ENCODE results near the gene BAG3.

Gene BAG3

DNA sequence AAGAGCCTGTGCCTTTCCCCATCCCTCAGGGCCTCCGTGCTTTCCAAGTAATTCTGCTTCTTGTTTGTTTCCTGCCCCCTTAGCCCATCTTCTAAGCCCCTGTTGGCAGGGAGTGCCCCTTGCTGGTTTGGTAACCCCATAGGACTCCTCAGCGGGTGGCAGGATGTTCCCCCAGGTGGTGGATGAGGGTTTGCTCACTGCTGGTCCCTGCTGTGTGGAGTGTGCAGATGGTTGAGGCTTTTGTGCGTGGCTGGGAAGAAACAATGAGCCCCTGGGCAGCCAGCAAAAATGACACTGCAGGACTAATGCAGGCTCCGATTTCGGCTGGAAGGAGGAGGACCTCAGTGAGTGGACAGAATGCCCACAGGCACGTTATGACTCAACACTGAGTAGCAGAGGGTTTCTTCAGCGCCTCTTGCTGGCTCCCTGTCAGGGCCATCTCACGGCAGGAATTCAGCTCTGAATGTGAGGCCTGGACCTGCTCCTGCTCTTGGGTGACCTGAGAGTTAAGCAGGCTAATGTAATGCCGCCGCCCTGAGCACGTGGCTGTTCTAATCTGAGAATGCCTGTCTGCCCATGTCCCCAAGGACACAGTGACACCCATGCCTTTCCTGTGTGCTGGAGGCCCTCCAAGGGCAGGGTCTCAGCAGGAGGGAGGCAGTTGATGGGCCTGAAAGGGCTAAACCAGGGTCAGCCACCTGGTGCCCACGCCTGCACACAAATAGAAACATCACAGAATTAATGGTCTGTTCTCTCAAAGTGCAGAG, 16.6 kb downstream of the BAG3 start:
- peak; percentile 57 for DNase-seq

DNA sequence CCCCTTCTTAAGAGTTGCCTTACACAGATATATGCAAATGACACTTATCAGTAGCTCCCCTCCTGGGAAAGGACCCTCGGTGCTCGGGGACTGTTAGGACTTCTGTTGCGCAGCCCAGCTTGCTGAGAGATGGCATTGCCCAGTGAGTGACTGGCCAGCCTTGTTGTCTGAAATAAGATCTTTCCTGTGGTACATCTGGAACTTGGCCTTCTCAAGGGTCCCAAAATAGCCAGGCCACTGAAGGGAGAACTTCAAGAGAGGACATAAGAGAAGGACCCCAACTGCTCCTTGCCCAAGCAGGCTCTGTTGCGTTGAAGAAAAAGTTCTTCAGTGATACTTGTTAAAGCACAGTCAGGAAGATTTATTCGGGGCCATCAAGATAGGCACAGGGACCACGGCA, 17.3 kb downstream of the BAG3 start:
- DNase-seq, result no peak

DNA sequence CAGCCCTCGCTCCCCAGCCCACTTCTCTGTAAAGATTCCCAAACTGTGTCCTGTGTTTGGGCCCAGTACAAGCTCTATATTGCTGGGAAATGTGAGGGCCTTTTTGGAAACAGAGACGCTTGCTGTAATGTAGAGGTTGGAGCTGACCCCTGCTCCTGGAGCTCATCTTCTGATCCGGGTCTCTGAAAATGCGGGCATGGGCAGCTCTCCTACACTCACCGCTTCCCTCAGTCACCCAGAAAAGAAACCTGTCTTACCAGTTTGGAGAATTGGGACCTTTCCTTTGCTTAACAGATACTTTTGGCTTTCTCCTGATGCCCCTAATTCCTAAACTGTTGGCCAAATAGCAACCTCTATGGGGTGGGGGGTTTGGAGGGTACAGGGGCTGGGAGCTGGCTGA, 18.2 kb downstream of the BAG3 start:
- no peak for DNase-seq

DNA sequence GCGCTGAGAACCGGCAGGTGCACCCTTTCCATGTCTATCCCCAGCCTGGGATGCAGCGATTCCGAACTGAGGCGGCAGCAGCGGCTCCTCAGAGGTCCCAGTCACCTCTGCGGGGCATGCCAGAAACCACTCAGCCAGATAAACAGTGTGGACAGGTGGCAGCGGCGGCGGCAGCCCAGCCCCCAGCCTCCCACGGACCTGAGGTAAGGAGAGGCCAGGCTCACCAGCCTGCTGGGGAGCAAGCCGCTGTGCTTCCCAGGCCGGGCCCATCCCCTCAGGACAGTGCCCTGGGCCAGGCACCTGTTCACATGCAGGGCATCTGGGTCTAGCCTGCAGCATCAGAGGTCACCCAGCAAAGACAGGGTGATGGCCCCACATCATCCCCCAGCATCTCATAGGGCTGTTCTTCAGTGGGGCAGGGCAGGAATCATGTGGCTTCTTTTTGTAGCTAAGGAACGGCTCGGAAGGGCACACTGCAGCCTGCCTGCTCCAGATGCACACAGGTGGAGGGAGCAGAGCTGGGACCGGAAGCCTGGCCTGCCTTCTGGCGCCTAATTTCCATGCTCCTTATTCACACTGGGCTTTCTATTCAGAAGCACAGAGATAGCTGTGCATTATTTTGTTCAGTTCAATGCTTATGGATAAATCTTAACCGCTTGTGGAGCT, 18.9 kb downstream of the BAG3 start:
- DNase-seq, result no peak

DNA sequence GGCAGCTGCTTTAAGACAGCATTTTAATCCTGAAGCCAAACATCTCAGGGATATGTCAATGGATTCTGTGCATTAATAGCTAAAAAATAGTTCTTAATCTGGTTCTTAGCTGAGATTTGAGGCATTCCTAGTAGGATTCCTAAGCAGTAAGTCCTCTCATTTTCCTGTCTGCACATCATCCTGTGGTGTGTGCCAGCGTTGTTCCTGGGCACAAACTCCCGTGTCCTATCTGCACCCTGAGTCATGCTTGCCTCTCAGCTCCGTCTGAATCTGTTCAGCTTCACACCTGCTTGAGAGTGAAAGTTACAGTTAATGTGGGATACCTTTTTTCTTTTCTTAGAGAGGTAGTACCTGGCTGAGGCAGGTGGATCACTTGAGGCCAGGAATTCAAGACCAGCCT, 19.5 kb downstream of the BAG3 start:
- DNase-seq, result no peak

DNA sequence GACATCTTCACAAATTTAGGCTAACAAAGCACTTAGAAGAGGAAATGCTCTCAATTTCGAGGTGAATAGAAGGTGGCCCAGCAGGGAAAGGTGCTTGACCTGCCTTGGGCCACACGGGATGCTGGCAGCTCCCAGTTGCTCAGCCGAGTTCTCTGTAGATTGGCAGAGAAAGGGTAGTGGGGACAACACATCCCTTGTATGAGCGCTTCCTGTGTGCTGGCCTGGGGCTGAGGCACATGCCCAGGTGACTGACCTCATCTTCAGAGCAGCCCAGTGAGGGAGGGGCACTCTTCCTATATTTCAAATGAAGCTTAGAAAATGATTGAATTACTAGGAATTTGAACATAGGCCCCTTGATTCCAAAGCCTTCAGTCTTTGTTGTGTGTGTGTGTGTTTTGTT, 20.2 kb downstream of the BAG3 start:
- no peak for DNase-seq

DNA sequence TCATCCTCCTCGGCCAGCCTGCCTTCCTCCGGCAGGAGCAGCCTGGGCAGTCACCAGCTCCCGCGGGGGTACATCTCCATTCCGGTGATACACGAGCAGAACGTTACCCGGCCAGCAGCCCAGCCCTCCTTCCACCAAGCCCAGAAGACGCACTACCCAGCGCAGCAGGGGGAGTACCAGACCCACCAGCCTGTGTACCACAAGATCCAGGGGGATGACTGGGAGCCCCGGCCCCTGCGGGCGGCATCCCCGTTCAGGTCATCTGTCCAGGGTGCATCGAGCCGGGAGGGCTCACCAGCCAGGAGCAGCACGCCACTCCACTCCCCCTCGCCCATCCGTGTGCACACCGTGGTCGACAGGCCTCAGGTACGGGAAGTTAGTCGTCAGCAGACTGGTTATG, 21.1 kb downstream of the BAG3 start:
- no peak for DNase-seq

DNA sequence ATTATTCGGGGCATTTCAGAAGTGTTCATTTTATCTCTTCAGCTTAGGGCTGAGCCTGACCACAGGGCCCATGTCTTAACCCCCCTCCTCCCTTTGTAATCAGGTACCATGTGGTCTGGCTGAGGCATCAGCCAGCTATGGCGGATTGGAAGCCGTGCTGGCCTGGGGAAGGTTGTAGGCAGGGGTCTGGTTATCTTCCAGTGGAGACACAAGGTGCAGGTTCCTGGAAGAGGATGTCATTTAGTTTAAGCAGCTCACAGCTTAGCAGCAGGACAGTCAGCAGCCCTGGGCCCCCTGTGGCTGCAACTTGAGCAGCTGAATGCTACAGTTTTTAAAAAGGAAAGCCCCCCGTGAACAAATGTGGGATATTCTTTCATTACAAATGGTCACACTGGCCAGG, 22.1 kb downstream of the BAG3 start:
- no peak for DNase-seq

DNA sequence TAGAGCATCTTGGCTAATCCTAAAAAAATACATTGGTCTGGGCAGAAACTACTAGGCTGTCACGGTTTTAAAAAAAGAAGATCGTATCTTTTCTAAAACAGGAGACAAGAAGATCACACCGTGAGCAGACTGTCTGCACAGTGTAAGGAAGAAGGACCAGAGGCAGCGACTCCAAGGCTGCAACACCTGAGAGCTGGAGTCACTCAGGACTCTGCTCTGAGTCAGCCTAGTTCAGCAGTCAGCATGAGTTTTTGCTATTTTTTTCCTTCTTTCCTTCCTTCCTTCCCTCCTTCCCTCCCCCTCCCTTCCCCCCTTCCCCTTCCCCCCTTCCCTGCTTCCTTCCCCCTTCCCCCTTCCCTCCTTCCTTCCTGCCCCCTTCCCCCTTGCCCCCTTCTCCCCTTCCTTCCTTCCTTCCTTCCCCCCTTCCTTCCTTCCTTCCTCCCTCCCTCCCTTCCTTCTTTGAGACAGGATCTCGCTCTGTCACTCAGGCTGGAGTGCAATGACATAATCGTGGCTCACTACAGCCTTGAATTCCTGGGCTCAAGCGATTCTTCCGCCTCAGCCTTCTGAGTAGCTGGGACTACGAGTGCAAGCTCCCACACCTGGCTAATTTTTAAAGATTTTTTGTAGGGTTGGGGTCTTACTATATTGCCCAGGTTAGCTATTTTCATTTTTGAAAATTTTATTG, 24.4 kb downstream of the BAG3 start:
- DNase-seq, result no peak

DNA sequence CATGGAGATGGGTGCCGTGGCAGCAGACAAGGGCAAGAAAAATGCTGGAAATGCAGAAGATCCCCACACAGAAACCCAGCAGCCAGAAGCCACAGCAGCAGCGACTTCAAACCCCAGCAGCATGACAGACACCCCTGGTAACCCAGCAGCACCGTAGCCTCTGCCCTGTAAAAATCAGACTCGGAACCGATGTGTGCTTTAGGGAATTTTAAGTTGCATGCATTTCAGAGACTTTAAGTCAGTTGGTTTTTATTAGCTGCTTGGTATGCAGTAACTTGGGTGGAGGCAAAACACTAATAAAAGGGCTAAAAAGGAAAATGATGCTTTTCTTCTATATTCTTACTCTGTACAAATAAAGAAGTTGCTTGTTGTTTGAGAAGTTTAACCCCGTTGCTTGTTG, 25.9 kb downstream of the BAG3 start:
- no peak for DNase-seq

DNA sequence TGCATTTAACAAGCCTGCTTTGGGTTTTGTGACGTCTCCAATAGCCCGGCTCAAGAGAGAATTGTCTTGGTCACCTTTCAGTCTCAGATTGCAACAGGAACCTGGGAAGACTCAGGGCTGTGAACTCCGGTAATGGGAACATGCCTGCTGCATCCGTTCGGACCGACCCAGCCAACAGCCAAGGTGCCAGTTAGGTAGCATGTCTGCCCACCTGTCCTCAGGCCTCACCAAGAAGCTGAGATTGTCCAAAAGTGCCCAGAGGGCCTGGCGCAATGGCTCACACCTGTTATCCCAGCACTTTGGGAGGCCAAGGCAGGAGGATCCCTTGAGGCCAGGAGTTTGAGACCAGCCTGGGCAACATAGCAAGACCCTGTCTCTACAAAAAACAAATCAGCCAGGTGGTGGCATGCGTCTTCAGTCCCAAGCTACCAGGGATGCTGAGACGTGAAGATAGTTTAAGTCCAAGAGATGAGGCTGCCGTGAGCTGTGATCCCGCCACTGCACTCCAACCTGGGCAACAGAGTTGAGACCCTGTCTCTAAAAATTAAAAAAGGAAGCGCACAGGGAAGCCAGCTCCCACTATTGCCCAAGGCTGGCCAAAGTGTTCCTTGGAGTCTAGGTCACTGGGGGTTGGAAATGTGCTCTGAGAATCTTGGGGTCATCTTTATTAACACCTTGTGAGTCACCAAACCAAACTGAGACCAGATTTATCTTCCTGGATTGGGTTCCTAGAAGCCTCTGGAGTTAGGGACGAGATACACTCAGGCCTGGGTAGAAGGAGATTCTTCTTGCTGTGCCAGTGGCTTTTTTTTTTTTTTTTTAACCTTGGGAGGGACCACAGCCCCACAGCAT, 26.9 kb downstream of the BAG3 start:
- no peak for DNase-seq

DNA sequence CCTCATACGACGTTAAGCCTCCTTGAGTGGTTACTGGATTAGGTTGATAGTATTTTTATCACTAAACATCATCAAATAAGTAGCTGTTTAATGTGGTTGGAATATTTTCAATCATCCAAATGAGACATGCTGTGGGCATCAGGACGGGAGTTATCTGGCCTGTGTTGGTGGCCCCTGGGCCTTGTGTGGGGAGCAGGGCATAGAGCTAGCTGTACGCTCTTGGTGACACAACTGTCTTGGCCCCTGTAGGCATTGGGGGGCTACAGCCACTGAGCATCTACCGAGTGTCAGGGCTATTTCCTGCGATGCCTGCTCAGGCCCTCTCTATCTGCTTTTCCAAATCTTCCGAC, 28.3 kb downstream of the BAG3 start:
- DNase-seq, result no peak

DNA sequence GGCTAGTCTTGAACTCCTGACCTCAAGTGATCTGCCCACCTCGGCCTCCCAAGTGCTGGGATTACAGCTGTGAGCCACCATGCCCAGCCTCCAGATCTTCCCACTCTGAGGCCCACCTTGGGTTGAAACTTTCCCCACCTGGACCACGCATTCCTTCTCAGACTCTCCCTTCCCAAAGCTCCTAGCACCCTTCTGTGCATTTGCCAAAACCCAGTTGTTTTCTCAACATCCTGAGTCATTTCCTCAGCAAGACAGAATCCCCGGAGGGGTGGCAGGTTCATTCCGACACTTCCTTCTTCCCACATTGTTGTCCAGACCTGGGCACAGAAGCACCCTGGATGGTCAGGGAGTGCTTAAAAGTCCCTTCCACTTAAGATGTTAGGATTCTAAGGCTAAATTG, 28.9 kb downstream of the BAG3 start:
- no peak for DNase-seq

DNA sequence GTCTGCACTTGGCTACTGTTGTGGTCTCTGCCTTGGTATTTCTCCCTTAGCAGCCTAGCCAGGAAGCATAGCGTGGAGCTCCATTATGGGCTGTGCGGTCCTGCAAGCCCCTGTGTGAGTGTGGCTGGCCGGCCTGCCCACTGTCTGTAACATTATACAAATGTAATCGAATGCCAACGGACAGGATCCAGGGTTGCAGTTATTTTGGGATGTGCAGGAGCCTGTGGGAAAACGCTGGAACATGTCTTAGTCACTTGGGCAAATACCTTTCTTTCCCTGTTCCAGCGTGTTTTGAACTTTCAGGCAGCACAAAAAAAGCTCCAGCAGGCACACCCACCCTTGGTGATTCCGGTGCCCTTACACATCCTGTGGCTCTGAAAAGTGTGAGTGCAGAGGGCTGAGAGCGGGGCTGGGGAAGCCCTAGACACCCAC, 29.5 kb downstream of the BAG3 start:
- DNase-seq, result peak; percentile 73

DNA sequence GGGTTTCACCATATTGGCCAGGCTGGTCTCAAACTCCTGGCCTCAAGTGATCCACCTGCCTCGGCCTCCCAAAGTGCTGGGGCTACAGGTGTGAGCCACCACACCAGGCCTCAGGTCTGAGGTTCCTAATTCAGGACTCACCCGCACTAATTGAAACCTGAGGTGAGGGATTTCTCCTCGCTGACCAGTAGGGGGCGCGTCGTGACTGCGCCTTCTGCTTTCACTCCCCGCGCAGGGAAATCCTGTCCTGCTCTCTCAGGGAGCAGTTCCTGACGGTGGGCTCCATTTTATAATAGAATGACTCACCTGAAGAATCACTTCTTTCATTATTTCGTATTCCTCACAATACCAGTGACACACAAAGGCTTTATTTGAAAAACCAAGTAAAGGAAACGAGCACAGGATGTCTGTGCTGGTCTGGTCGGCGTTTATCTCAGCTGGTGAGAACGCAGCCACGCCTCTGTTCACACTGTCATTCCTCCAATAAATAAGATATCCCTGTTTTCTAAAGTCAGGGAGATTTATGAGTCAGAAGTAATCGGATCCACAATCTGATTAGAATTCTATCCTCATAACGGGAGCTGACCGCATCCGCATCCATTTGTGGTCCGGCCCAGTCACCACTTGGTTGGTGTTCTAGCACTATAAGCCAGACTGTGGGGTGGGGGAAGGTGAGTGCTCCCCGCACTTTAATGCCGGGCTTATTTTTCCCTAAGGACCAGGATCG, 35.4 kb downstream of the BAG3 start:
- DNase-seq, result peak; percentile 83

DNA sequence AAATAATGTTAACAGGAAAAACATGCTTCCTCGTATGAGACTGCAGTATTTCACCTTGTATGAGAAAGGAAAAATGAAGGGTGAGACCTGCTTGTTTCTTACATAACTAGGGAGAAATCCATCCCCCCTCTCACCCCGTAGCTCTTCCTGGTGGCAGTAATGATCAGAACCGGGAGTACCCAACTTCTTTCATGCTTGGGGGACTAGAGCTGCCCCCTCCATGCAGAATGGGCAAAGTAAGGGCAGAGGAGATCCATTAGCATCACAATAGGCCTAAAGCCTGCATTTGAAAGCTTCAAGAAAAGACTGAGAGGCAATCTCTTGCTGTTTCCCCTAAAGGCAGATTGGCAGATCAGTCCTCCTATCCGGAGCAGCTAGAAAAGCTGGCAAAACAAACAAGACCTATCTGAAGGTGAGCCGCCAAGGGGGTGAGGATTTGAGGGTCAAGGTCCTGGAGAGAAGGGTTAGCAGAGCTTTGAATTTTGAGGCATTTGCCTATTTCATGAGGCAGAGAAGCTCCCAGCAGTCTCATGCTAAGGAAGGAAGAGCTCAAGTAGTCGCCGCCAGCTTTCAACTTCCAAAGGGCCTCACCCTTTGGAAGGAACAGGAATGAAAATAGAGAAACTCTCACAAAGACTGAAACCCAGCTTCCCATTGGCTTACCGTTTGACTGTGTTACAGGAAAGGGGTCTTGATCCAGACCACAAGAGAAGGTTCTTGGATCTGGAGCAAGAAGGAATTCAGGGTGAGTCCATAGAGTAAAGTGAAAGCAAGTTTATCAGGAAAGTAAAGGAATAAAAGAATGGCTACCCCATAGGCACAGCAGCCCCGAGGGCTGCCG, 36.2 kb downstream of the BAG3 start:
- no peak for DNase-seq

DNA sequence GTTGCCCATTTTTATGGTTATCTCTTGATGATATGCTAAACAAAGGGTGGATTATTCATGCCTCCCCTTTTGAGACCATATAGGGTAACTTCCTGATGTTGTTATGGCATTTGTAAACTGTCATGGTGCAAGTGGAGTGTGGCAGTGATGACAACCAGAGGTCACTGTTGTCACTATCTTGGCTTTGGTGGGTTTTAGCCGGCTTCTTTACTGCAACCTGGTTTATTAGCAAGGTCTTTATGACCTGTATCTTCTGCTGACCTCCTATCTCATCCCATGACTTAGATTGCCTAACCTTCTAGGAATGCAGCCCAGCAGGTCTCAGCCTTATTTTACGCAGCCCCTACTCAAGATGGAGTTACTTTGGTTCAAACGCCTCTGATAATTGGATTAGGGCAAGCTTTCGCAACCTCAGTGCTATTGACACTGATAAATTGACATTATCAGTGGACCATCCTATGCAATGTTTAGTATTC, 36.9 kb downstream of the BAG3 start:
- DNase-seq, result no peak

DNA sequence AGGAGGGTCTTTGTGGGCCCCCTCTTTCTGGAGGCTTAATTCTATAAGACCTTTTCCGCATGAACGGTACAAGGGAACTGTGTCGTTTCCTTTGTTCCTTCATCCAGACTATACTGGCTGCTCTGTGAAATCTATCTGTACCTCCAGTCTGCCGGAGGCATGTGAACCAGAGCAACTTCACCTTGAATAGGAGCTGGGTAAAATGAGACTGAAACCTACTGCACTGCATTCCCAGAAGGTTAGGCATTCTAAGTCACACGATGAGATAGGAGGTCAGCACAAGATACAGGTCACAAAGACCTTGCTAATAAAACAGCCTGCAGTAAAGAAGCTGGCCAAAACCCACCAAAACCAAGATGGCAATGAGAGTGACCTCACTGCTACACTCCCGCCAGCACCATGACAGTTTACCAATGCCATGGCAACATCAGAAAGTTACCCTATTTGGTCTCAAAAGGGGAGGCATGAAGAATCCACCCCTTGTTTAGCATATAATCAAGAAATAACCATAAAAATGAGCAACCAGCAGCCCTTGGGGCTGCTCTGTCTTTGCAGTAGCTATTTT, 37.9 kb downstream of the BAG3 start:
- DNase-seq, result no peak

DNA sequence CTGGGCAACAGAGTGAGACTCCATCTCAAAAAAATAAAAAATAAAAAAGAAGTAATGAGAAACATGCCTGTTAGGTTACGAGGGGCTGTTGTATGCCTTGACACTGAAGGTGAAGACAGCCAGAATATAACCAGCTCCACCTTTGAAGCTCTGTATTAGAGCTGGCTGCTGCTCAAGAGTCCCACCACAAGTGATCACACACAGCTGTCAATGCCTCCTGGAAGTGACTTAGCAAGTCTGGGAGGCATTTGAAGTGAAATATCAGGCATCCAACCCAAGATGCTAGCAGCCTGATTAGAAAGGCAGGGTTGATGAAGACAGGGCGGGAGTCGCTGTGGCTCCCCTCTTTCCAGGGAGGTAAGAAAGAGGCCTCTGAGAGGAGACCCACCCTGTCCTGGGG, 40.5 kb downstream of the BAG3 start:
- DNase-seq, result no peak

DNA sequence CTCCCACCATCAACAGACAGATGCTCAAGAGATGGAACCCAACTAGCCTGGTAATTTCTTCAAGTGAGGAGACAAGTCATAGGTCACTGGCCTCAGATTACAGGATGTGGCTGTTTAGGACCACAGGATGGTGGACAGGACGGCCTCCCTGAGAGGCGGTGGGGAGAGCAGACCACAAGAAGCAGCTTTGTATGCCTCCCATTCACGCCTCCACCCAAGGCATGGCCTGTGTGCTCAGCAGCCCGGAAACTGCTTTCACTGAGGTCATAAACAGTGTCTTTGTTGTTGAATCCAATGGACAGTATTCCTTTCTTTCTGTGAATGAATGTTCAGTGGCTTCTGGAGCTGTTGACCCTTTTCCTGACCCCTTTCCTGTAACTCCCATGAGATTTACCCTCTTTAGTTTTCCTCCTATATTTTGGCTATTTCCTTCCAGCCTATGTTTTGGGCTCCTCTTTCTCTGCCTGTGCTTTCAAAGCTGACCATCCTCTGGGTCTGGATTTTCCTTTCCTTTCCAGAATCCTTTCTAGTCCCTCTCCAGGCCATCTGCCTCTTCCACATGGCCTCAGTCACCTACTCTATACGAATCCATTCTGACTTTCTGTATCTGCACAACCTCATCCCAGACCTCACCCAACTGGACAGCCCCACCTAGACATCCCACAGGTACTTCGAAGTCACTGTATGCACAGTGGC, 42.2 kb downstream of the BAG3 start:
- no peak for DNase-seq

DNA sequence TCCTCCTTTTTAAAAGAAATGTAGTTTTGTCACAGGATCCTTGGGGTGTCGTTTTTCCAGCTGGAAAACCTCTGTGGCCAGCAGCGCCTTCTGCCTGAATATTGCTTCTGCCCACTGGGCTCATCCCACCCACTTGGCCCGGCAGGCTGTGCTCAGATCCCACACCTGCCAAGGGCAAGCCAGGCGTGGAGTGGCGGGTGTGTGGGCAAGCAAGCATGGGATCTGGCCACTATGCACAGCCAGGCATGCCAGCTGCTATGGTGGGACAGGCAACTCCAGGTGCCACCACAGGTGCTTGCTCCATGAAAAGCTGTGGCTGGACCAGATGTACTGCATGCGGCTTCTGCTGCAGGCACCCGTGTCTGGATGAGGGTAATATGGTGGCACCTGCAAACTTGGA, 43.4 kb downstream of the BAG3 start:
- DNase-seq, result no peak
